Ishikawa (cell line): ENCODE results near the gene SCAPER.

Experiments
- CEBPB ChIP-seq: IDR thresholded peaks from 2 replicates; pipeline ENCODE4 v1.6.1; 2012
- EGR1 ChIP-seq: IDR thresholded peaks from 2 replicates; pipeline ENCODE4 v1.6.1; 2012
- FOXM1 ChIP-seq: IDR thresholded peaks from 2 replicates; pipeline ENCODE4 v1.6.1; 2012; ENCODE audit warnings: low read depth, borderline replicate concordance
- NFIC ChIP-seq: IDR thresholded peaks from 2 replicates; pipeline ENCODE4 v1.6.1; 2012
- RAD21 ChIP-seq: IDR thresholded peaks from 2 replicates; pipeline ENCODE4 v1.6.1; 2012; ENCODE audit warnings: low read depth
- REST ChIP-seq: IDR thresholded peaks from 2 replicates; pipeline ENCODE4 v1.6.1; 2012; ENCODE audit warnings: low read depth, mild to moderate bottlenecking
- TAF1 ChIP-seq: IDR thresholded peaks from 2 replicates; pipeline ENCODE4 v1.6.1; 2012; ENCODE audit warnings: low read depth, mild to moderate bottlenecking
- USF1 ChIP-seq: IDR thresholded peaks from 2 replicates; pipeline ENCODE4 v1.6.1; 2012

DNA sequence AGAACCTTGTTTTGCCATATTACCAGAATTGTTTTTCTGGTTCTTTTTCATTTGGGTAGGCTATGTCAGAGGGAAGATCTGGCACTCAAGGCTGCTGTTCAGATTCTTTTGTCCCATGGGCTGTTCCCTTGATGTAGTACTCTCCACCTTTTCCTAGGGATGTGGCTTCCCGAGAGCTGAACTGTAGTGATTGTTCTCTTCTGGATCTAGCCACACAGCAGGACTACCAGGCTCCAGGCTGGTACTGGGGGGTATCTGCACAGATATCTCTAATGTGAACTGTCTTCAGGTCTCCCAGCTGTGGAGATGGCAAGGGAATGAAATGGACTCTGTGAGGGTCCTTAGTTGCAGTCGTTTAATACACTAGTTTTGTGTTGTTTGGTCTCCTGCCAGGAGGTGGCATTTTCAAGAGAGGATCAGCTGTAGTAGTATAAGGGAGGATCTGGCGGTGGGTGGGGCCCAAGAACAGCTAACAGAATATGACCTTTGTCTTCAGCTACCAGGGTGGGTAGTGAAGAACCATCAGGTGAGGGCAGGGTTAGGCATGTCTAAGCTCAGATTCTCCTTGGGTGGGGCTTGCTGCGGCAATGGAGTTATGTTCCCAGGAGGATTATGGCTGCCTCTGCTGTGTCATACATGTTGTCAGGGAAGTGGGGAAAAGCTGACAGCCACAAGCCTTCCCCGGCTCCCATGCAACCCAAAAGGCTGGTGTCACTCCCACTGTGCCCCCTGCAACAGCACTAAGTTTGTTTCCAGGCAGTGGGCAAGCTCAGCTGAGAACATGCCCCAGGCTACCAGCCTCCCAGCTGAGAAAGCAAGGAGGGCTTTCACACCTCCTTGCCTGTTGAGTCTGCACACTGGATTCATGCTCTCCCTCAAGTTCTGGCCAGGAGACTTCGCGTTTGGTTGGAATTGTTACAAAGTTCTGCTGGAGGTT lies 316.1 kb downstream of the SCAPER start:
- no peak for TF ChIP-seq USF1
- TF ChIP-seq EGR1: no peak
- no peak for TF ChIP-seq FOXM1
- TF ChIP-seq TAF1: no peak
- no peak for TF ChIP-seq CEBPB
- no peak for TF ChIP-seq NFIC
- TF ChIP-seq RAD21: no peak
- no peak for TF ChIP-seq REST
